AG08395 (cell line): Measurements from ENCODE around the gene C3AR1.
A peak's percentile ranks its signal among the peaks of the same experiment; 100 is the strongest.
"Not testable (repeated sequence)": the region's sequence is repeated elsewhere in the genome, so short reads cannot be mapped to it uniquely, and the experiment has no call there.

Experiments
- DNase-seq: peaks from one replicate; pipeline ENCODE4 v3.0.0; 2012; ENCODE audit warnings: mixed read lengths, low spot score

C3AR1 gene

DNA sequence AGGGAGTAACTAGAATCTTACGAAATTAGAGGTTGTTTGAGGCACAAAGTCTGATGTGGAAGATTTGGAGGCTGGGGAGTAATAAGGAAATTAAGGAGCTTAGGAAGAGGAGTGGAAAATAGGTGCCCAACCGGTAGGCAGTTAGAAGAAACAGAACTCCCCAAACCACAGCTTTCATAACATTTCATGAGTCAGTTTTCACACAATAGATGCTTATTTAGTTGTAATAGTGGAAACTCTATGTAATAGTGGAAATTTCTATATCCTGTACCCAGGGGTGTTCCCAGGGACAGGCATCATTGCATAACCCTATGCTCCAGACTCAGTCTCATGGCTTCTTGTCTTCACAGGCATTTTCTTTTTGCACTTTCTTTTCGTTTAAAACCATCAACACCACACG, 8.3 kb downstream of the C3AR1 start:
- peak; percentile 57 for DNase-seq

DNA sequence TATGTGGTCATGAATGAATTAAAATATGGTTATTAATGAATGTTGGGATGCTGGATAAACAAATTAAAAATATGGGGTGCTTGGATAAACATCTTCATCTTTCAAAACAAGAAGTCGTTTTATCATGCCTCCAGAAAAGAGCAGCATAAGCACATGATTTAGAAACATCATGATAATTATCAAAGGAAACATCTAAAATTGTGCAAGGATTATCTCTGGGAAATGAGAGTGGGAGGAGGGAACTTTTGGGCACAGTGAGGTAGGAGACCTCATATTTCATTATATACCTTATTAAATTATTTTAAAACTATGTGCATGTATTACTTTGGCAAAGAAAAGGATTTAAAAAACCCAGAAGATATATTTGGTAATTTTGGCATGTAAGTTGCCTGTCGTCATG, 8.9 kb downstream of the C3AR1 start:
- DNase-seq, result no peak

DNA sequence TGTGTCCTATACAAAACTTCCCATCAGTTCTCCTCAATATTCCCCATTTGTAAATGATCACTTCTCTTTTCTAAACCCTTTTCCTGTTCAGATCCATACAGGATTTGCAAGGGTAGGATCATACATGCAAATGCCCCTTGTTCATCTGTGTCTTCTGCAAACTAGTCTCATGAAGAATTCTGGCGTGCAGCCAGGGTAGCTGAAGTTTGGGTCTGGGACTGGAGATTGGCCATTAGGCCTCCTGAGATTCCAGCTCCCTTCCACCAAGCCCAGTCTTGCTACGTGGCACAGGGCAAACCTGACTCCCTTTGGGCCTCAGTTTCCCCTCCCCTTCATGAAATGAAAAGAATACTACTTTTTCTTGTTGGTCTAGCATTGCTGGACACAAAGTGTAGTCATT, 11.3 kb downstream of the C3AR1 start:
- DNase-seq, result no peak

DNA sequence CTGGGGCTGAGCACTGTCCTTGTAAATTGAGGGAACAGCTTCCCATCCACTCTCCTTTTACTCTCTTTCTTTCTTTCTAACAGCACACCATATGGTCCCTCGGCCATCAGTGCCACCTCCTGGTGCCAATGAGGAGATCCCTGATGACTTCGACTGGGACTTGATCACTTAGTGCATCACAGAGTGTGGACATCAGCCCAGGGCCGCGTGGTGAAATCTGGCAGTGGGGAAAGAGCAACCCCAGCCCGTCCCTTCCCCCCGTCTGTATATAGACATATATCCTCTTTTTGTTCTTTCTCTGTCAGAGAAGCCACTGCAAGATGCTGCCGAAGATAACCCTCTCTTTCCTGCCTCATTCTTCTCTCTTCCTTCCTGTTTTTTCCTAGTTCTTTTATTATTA, 13.5 kb downstream of the C3AR1 start:
- DNase-seq, result no peak

DNA sequence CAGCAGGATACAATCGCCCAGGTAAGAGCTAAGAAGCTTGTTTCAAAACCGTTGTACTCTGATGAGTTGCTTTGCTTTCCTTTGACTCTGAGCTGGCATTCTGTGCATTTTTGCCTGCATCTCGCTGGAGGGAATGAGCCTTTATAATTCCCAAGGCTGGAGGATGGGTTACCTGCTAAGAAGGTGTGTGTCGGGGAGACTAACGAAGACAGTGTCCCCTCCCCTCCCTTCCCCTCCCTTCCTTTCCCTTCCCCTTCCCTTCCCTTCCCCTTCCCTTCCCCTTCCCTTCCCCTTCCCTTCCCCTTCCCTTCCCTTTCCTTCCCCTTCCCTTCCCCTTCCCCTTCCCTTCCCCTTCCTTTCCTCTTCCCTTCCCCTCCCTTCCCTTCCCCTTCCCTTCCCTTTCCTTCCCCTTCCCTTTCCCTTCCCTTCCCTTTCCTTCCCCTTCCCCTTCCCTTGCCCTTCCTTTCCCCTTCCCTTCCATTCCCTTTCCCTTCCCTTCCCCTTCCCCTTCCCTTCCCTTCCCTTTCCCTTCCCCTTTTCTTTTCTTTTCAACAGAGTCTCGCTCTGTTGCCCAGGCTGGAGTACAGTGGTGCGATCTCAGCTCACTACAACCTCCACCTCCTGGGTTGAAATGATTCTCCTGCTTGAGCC, 15.4 kb downstream of the C3AR1 start:
- DNase-seq, result no peak

DNA sequence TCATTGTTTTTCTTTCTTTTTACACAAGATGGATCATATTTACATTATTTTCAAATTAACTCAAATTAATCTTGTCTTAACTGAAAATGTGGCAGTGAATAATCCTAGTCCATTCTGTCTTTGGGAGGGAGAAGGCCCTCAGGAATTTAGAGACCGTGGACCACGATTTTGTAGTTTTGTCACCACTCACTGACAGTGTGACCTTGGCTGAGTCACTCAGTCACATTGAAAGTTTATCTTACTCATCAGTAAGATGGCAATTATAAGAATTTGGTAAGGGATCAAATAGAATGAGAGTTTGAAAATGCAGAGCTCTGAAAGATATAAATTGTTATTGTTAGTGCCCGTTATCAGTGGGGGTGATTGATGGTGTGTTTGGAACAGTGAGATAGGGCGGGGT, 17.3 kb downstream of the C3AR1 start:
- DNase-seq, result no peak

DNA sequence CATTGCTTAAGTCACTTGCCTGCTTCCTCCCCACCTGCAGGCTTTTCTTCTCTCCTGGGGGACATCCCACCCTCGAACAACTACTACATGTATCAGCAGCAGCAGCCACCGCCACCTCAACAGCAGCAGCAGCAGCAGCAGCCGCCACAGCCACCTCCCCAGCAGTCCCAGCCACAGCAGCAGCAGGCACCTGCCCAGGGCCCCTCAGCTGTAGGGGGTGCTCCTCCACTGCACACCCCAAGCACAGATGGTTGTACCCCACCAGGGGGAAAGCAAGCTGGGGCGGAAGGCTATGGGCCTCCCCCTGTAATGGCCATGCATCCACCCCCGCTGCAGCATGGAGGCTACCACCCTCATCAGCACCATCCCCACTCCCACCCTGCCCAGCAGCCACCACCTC, 18.3 kb downstream of the C3AR1 start:
- DNase-seq, result no peak

DNA sequence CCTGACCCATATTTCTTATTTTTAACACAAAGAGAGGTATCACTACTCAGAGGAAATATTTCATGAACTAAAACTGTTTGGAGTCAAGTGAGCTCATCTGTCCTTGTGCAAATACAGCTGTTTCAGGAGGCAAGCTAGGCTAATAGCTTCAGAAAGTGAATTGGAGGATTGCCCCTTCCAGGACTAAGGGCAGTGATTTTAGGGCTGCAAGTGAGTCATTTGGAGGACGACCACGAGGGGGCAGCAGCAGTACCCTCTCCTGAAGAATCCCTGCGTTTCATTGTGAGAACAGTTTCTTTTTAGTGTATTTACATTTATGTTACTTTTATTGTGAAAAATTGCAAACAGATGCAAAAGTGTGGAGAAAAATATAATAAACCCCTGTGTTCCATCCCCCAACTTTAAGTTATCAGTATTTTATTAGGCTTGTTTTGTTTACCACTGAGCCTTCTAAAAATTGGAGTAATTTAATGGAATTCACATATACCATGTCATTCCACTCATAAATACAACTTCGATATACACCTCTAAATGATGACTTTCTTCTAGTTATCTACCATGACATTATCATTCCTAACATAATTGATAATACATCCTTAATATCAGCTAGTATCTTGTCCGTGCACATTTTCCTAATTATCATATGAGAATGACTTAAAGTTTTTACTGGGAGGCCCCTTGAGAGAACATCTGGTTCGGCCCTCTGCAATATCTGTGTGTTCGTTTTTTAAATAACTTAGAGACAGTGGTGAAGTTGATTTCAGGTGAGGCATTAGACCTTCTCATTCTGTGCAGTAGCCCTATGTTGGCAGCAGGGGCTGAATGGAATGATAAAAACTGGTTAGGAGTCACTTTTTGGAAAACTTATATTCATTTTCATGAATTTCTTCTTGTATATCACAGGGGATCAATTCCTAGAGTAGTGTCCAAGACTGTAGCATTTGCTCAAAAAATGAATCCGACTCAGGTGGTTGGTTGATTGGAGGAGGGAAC, 19.9 kb downstream of the C3AR1 start:
- peak; percentile 87 for DNase-seq

DNA sequence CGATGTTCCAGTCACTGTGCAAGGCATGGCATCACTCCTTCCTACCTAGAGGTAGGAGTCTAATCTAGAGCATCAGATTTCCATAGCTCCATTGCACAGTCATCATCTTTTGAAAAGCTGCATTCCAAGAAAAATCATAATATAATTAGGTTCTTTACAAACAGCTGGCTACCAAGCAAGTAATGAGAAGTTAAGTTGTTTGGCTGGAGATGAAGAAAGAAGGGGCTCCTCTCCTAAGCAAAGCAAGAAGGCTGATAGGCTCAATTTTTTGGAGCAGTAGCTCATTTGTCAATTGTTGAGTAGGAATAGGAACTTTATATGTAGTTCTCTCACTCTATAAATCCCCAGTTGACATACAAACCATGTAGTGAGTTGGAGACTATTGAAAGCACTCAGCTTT, 25.4 kb downstream of the C3AR1 start:
- no peak for DNase-seq

DNA sequence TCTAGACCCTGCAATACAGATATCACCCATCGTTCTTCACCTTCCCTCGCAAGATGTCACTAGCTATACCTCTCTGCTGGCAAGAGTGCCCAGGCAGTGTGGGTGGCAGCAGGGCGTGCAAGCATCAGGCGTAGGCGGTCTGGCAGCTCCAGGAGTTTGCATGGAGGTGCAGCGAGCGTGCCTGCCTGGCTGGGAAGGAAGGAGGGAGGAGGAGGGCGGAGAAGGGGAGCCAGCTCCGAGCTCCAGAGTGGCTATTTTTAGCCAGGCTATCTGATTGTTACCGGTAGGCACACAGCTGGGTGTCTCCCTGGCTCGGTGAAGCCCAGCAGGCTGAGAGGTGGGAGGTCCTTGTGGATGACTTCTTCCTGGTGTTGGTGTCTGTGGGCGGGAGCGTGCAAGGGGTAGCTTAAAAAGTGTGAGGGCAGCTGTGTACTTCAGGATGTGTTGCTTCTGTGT, 27.5 kb downstream of the C3AR1 start:
- DNase-seq, result peak; percentile 81

DNA sequence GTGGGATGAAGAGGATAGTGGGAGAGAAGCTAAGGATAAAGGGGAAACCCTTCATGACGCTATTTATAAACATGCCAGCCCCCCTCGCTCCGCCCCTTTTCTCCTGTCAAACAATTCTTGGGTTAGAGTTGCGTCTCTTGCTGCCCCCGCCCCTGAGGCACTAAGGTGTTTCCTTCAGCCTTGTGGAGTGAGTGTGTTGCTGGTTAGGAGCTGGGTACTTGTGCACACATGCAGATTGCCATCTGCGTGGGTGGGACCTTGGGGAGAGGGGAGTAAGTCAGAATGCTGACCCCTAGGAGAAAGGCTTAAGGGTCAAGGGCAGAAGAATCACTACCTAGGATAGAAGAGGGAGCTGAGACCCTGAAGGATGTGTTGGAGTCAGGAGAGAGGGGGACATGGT, 28.2 kb downstream of the C3AR1 start:
- no peak for DNase-seq

DNA sequence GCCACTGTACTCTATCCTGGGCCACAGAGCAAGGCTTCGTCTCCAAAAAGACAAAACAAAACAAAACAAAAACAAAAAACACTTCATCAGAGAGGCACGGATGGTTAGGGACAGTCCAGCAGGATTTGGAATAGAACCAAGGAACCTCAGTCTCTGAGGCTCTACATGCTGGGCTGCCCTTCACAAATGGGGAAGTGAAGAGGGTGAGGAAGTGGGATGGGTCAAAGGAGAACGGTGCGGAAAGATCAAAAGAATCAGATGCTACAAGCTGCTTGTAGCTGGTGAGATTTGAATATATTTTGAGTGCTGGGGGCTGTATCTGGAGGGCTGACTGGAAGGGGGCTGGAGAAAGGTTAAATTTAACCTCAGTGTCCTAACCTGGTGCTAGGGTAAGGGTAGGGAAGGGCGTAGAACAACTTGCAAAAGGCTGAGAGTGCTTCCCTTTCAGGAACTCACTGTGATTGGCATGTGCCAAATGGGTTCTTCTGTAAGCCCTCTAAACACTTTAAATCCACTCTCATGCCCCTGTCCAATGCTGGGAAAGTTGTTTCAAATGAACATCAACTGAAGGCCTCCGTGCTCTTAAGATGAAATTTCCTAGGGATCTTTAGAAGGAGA, 29.0 kb downstream of the C3AR1 start:
- DNase-seq, result no peak

DNA sequence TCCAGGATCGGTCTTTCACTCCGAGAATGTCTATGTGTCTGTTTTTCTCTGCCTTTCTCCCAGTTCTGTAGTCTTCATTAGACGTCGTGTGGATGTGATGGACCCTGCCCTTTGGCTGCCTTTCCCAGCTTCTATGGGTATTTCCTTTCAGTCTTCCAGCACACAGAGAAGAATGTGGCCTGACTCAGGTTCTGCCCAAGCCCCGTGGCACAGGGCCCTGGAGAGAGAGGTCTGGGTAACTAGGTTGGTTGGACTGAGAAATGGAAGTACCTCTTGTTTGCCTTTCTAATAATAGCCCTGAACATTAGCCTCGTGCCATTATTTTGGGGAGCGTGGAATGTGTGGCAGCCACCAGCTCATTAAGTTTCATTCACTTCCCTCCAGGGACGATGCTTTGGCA, 29.8 kb downstream of the C3AR1 start:
- DNase-seq, result no peak

DNA sequence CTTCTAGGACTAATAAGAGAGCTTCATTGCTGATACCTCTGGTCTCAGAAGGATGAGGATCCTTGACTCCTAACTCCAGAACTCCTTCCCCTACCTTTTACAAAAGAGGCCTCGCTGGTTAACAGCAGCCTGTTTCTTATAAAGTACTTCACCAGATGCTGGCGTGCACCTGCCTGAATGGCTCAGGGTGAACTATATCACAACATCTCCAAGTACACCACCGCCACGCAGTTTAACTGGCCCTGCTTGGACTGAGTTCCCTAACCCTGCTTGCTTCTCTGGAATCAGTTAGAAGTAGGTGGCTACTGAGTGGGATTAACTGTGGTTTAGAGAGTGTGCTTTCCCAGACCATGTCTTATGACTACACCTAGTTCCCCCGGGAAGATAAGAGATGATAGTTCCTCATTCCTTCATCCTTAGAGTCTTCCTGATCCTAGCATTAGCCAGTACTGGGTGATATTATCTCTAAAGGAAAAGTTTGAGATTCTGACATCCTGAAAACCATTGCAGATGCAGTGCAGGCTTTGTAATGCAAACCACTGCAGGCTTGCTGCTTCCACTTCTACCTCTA, 30.6 kb downstream of the C3AR1 start:
- DNase-seq, result no peak

DNA sequence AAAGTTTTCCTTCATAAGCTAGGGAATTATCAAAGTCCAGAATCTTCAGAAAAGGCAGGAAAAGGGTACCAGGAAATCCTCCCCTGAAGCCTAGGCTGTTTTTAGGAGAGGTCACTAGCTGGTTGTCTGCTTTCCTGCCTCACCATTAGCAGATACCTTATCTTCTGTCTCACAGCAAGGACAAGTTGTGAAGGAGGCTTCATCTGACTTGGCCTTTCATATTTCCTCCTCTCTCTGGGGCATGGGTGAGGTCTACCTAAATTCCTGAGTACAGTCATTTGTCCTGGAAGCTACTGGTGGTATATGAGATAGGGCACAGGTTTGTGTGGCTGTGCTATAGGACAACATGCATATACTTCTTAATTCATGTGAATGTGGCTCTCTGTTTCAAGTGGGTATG, 31.4 kb downstream of the C3AR1 start:
- no peak for DNase-seq

DNA sequence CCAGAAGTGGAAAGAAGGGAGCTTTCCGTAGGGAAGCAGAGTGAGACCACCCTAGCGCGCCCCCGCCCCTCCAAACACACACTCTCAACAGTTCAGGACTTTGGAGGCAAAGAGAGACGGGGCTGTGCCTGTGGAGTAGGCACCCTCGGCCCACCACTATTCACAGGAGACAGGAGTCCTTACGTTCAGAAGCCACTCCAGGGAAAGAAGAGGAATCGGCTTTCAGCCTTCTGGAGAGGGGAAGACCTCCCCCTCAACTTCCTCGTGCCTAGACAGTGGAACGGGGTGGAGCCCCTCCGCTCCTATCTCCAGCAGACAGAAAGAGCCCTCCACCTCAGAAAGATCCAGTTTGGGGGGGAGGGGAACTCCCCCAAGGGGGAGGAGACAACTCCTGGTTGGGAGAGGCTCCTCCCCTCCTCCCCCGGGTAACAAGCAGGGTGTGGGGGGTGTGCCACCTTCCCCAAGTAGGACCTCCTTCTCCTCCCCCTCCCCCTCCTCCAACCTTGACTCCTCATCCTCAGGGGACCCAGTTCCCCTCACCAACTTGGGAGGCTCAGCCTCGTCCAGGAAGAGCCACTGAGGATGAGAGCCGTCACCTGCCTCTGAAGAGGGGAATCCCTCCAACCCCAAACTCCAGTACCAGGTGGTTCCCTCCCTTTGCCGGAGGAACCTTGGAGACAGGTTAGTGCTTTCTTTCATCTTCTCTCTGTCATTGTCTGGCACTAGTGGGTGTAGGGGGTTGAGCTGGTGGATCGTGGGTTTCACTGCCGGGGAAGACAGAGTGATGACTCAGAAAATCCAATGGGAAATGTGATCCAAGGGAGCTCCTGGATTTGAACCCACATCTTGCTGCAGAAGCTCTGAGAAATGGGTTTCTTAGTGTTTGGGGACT, 32.8 kb downstream of the C3AR1 start:
- peak; percentile 71 for DNase-seq

DNA sequence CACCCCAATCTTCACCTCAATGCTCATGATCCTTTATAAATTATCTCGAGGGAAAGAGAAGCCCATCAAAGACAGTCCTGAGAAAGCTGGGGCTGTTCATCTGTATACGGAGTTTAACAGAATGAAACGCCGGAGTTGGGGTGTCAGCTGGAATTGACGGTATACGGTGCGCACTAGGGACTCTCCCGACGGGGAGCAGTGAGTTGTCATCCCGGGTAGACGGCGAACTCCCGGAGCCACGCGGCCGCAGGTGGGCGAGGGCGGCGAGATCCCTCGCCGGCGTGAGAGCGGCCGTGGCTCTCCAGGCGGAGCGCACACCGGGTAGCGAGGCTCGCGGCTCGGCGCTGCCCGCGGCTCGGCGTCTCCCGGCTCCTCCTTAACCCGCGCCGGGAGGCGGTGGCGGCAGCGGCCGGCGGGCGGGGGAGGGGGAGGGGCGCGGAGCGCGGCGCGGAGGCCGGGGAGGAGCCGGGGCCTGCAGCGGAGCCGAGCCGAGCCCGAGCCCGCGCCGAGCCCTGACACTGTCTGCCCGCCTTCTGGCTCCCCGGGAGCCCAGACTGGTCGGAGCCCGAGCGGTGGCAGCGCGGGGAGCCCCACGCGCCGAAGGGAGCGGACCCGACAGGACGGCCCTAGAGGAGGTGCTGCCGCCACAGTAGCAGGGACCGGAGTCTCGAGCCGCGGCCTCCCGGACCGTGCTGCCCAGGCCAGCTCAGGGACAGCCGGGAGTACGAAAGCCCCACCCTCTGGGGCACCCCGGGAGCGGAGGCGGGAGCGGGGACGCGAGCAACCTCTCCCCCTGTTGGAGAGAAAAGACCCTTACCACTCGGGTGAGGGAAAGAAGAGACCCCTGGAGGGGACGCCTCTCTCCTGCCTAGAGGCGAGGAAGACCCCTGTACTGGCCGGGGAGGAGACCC, 33.7 kb downstream of the C3AR1 start, which contains the start of gene FOXJ2:
Gene FOXJ2 (plus strand): TSS at position 475 of the 911 bp plus-strand sequence. CDS start 7,117 bp downstream, outside the sequence.
- DNase-seq, result peak; percentile 85

DNA sequence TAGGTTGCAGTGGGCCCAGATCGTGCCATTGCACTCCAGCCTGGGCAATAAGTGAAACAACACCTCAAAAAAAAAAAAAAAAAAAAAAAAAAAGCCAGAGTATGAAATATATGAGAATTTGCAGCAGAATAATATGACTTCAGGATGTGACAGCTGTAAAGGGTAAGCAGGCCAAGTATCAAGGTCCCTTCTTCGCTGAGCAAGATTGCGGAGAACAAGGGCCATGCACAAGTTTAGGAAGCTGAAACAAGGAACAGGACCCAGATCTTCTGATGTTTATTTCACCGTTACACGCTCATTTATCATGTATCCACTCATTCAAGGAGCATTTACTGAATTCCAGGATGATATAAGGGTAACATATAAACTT, 34.3 kb downstream of the C3AR1 start:
- no peak for DNase-seq

DNA sequence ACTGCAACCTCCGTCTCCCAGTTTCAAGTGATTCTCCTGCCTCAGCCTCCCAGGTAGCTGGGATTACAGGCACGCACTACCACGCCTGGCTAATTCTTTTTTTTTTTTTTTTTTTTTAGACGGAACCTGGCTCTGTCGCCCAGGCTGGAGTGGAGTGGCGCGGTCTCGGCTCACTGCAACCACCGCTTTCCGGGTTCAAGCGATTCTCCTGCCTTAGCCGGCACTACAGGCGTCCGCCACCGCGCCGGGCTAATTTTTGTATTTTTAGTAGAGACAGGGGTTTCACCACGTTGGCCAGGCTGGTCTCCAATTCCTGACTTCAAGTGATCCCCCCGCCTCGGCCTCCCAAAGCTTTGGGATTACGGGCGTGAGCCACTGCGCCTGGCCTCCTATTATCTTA, 35.1 kb downstream of the C3AR1 start:
- DNase-seq, result not testable (repeated sequence)

DNA sequence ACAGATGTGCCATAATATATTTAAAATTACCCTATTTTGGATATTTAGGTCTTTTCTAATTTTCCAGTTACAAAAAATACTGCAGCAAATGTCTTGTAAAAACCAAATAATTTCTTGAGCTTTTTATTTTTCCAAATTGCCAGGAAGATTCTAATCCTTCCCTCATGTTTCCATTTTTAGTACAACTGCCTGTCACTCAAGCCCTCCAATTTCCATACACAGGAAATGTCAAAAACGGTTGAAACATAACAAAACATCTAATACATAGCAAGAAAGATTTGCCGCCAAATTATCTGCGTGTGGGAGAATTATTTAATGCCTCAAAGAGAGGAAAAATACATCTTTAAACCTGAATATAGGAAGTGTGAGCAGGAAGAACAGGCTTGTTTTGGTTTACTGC, 36.0 kb downstream of the C3AR1 start:
- DNase-seq, result no peak
